Upper lobe of left lung (tissue), 6 donors: ENCODE results near the gene PDGFA. TPM values are rescaled to one million over a fixed set of nuclear protein-coding genes. Genes with fewer than 3 reads are reported as not detected.

ENCODE experiments used
- ATAC-seq, 2 donors: fragments of 200-7000 bp; cut with Tn5 transposase; one replicate each; pipeline ENCODE4 v1.9.1; 2022; ENCODE audit warnings: mild to moderate bottlenecking in 2 of 2, moderate library complexity in 2 of 2; ENCODE audit not compliant: low FRiP score in 2 of 2
- DNase-seq, 2 donors: peaks; one replicate each; pipeline ENCODE4 v3.0.0-alpha.2; 2019 to 2020
- H3K27ac ChIP-seq, 4 donors: fragments of 200-600 bp; sonication (generic); one replicate each; pipeline ENCODE4 v1.5.1; 2016 to 2019
- H3K27me3 ChIP-seq, 4 donors: fragments of 200-600 bp; sonication (generic); one replicate each; pipeline ENCODE4 v1.5.1; 2017 to 2019
- H3K36me3 ChIP-seq, 4 donors: fragments of 200-600 bp; sonication (generic); one replicate each; pipeline ENCODE4 v1.5.1; 2016 to 2019
- H3K4me1 ChIP-seq, 4 donors: fragments of 200-600 bp; sonication (generic); one replicate each; pipeline ENCODE4 v1.5.1; 2018 to 2019
- H3K4me3 ChIP-seq, 4 donors: fragments of 200-600 bp; sonication (generic); one replicate each; pipeline ENCODE4 v1.5.1; 2017 to 2019; ENCODE audit warnings: mild to moderate bottlenecking in 2 of 4, moderate library complexity in 1 of 4
- H3K9me3 ChIP-seq, 4 donors: fragments of 200-600 bp; sonication (generic); one replicate each; pipeline ENCODE4 v1.5.1; 2018 to 2019
- CTCF ChIP-seq, 6 experiments: fragments of 450-650 bp in 4 of 6; fragments of 200-600 bp in 2 of 6; sonication (generic) in 2 of 6; IDR thresholded peaks; one replicate each; pipeline ENCODE4 v1.5.1; 2016 to 2019; ENCODE audit warnings: antibody characterized with exemption in 6 of 6
- EP300 ChIP-seq, 4 donors: sonication (generic); formaldehyde crosslinking; IDR thresholded peaks; one replicate each; pipeline ENCODE4 v1.5.1; 2017; ENCODE audit warnings: antibody characterized with exemption in 4 of 4, control low read depth in 2 of 4
- POLR2A ChIP-seq, 4 donors: fragments of 450-650 bp; IDR thresholded peaks; one replicate each; pipeline ENCODE4 v1.5.1; 2016 to 2017; ENCODE audit warnings: antibody characterized with exemption in 4 of 4, mild to moderate bottlenecking in 2 of 4
- POLR2AphosphoS5 ChIP-seq, 2 donors: sonication (generic); formaldehyde crosslinking; IDR thresholded peaks; one replicate each; pipeline ENCODE4 v1.5.1; 2017; ENCODE audit warnings: antibody characterized with exemption in 2 of 2
- WGBS, 2 donors: methylation state at CpG; one replicate each; pipeline ENCODE4 v1.1.5; 2017 to 2018; 5-methylcytosine and 5-hydroxymethylcytosine counted together
- total RNA-seq, 6 donors: library from RNA; depleted of rRNA in 4 of 6; stranded (reverse); fragments of >200 nt in 4 of 6; gene quantifications; one replicate each; pipeline versions ENCODE4 v1.1.0 to v1.2.1, GENCODE V29; 2016 to 2021
- donor health status: DM: no; HTN: no; CAD: no; lungs with moderate emphysema.
- donor health status: DM: no; HTN: yes; CAD: no; lungs with severe emphysema.

PDGFA gene
- total RNA-seq, 6 donors from 2014 or later = 23.0 to 73.3 (median 44.6) TPM

GRCh38 chr7:566100-566499 is 46.5 kb upstream of the PDGFA start:
- no peak for ATAC-seq
- peaks cover 0 to 2% (median 0%) of the 10 kb centered on the region in 4 donors for H3K4me1 ChIP-seq
- H3K36me3 ChIP-seq = no peaks in the 10 kb centered on the region
- no peaks in the 10 kb centered on the region for H3K27me3 ChIP-seq
- TF ChIP-seq POLR2AphosphoS5 (IDR thresholded peaks at IDR 0.05) (no peak), CTCF (IDR thresholded peaks at IDR 0.05) (no peak)
- no peaks in the 10 kb centered on the region for H3K9me3 ChIP-seq
- WGBS, 2 donors = 83 to 96% methylated on average over 1 of the region's 1 CpG
- no peak overlapping the region for H3K27ac ChIP-seq
- DNase-seq = no peak
- no peak overlapping the region for H3K4me3 ChIP-seq

GRCh38 chr7:564176-564865 is 44.7 kb upstream of the PDGFA start:
- H3K4me3 ChIP-seq = no peak overlapping the region
- H3K9me3 ChIP-seq = no peaks in the 10 kb centered on the region
- no peak for TF ChIP-seq EP300 (IDR thresholded peaks at IDR 0.05)
- ATAC-seq (peak in 1 of 2 donors; percentile 67), DNase-seq (peak in 1 of 2 donors; percentile 70)
- no peaks in the 10 kb centered on the region for H3K36me3 ChIP-seq
- WGBS, 2 donors = 91 to 96% methylated on average over 21 to 26 of the region's 26 CpGs
- peaks cover 0 to 2% (median 0%) of the 10 kb centered on the region in 4 donors for H3K4me1 ChIP-seq
- H3K27me3 ChIP-seq = no peaks in the 10 kb centered on the region
- no peak overlapping the region for H3K27ac ChIP-seq

GRCh38 chr7:563629-564170 is 44.1 kb upstream of the PDGFA start:
- no peaks in the 10 kb centered on the region for H3K9me3 ChIP-seq
- TF ChIP-seq POLR2A (IDR thresholded peaks at IDR 0.05) = no peak
- no peak for TF ChIP-seq CTCF (IDR thresholded peaks at IDR 0.05)
- no peak for TF ChIP-seq EP300 (IDR thresholded peaks at IDR 0.05)
- TF ChIP-seq POLR2AphosphoS5 (IDR thresholded peaks at IDR 0.05) = no peak
- no peaks in the 10 kb centered on the region for H3K36me3 ChIP-seq
- 92 to 95% methylated on average over 11 of the region's 11 CpGs for WGBS, 2 donors
- no peak for ATAC-seq
- DNase-seq = no peak
- H3K4me1 ChIP-seq = peaks cover 0 to 2% (median 0%) of the 10 kb centered on the region in 4 donors
- H3K27me3 ChIP-seq = no peaks in the 10 kb centered on the region
- no peak overlapping the region for H3K27ac ChIP-seq
- no peak overlapping the region for H3K4me3 ChIP-seq

- TF ChIP-seq EP300 (IDR thresholded peaks at IDR 0.05) = no peak
- no peak for TF ChIP-seq POLR2AphosphoS5 (IDR thresholded peaks at IDR 0.05)
- TF ChIP-seq CTCF (IDR thresholded peaks at IDR 0.05) = no peak
- no peak for TF ChIP-seq POLR2A (IDR thresholded peaks at IDR 0.05)
- Histone ChIP-seq H3K9me3 (no peaks in the 10 kb centered on the region), H3K4me3 (no peak overlapping the region), H3K27ac (no peak overlapping the region), H3K36me3 (no peaks in the 10 kb centered on the region), H3K4me1 (no peaks in the 10 kb centered on the region), H3K27me3 (no peaks in the 10 kb centered on the region)
- WGBS, 2 donors = 92 to 95% methylated on average over 14 to 17 of the region's 17 CpGs
- peak in 1 of 2 donors; percentile 50 for DNase-seq
- no peak for ATAC-seq
Measured at GRCh38 chr7:562789-563628, 43.4 kb upstream of the PDGFA start.

GRCh38 chr7:562374-562675 is 42.7 kb upstream of the PDGFA start:
- Histone ChIP-seq H3K9me3 (no peaks in the 10 kb centered on the region), H3K36me3 (no peaks in the 10 kb centered on the region), H3K27me3 (no peaks in the 10 kb centered on the region), H3K4me3 (no peak overlapping the region), H3K27ac (no peak overlapping the region), H3K4me1 (no peaks in the 10 kb centered on the region)
- WGBS, 2 donors = 82 to 87% methylated on average over 7 of the region's 7 CpGs
- TF ChIP-seq POLR2A (IDR thresholded peaks at IDR 0.05) (no peak), EP300 (IDR thresholded peaks at IDR 0.05) (no peak), POLR2AphosphoS5 (IDR thresholded peaks at IDR 0.05) (no peak), CTCF (IDR thresholded peaks at IDR 0.05) (no peak)
- DNase-seq (no peak), ATAC-seq (no peak)
